EH (cell line): Measurements from ENCODE around the gene ZNF71.
A peak's percentile ranks its signal among the peaks of the same experiment; 100 is the strongest.

Source experiments
- DNase-seq: peaks from one replicate; pipeline ENCODE4 v3.0.0-alpha.2; 2015; ENCODE audit warnings: low read depth

The ZNF71 gene

DNA sequence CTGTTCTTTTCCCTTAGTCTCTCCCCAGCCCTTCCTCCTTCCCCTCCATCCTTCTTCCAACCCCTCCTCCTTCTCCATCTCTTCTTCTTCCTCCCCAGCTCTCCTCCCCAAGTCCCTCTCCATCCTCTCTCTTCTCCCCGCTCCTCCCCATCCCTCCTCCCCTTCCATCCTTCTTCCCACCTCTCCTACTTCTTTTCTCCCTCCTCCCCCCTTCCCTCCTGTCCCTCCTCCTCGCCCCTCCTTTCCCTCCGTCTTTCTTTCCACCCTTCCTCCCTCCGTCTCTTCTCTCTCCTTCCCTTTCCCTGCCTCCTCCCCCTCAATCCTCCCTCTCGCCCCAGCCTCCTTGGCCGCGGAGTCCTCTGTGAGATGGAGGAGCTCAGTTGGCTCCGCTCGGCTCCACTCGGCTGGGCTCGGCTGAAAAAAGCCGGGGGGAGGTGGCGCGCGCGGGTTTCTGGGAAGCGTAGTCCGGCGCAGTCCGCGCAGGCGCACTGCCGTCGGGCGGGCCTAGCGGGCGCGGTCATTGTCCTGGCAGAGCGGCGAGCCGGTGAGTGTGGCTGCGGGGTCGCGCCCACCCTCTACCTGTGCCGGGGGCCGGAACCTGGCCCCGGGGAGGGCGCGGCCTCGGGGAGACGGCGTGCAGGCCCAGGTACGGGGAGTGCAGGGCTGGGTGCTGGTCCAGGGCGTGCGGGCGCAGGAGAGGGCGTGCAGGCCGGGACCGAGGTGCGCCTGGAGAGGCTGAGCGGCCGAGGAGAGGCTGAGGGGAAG lies at the start of gene ZNF71:
TSS of gene ZNF71 (plus strand) at position 520 of the 765 bp plus-strand sequence. CDS start 6,257 bp downstream, outside the sequence.
- DNase-seq, result peak; percentile 88

GRCh38 chr19:56547535-56547934 lies 47.6 kb upstream of the ZNF71 start:
- no peak for DNase-seq

DNA sequence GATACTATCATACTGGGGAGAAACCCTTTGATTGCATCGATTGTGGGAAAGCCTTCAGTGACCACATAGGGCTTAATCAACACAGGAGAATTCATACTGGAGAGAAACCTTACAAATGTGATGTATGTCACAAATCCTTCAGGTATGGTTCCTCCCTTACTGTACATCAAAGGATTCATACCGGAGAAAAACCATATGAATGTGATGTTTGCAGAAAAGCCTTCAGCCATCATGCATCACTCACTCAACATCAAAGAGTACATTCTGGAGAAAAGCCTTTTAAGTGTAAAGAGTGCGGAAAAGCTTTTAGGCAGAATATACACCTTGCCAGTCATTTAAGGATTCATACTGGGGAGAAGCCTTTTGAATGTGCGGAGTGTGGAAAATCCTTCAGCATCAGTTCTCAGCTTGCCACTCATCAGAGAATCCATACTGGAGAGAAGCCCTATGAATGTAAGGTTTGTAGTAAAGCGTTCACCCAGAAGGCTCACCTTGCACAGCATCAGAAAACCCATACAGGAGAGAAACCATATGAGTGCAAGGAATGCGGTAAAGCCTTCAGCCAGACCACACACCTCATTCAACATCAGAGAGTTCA lies 40.7 kb upstream of the ZNF71 start:
- DNase-seq, result no peak

- DNase-seq, result no peak
Measured at GRCh38 chr19:56562766-56563165, 32.3 kb upstream of the ZNF71 start.

GRCh38 chr19:56566904-56567273 lies 28.2 kb upstream of the ZNF71 start:
- peak; percentile 44 for DNase-seq

DNA sequence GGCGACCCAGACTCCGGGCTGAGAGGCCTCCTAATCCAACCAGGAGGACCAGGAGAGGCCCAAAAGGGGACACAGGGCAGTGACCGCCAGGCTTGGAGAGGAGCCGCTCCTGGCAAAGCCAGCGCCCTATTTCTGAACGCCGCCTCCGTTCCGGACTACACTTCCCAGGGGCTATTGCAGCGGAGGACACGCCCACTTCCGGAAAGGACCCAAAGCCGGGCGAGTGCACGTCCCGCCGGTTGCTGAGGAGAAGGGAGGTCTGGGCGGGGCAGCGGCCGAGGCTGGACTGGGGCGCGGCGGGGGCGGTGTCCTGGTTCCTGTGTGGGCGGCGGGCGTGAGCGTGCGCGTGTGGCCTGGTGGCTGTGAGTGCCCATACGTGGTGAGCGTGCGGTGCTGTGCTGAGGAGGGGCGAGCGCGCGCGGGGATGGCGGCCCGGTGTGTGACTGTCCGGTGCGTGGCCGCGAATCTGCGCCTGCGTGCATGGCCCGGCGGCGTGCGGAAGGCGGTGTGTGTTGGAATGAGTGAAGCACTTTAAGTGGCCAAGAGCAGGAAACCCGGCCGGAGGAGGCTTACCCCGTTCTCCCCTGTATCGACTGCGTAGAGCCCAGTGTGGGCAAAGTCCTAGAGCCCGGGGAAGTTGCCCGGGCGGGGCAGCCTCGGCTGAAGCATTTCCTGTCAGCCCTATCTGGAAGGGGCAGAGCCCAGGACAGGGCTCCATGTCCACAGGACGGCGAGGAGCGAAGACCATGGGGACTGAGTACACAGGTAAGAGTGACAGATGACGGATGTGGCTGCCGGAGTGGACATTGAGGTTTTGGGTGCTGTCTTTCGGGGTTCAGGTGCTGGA lies 27.6 kb upstream of the ZNF71 start, which contains the start of gene ZNF470:
TSS of gene ZNF470 (plus strand) at position 195 of the 847 bp plus-strand sequence. CDS start 2,844 bp downstream, outside the sequence.
- peak; percentile 93 for DNase-seq

- DNase-seq, result no peak
Measured at GRCh38 chr19:56572589-56572988, 22.5 kb upstream of the ZNF71 start.

DNA sequence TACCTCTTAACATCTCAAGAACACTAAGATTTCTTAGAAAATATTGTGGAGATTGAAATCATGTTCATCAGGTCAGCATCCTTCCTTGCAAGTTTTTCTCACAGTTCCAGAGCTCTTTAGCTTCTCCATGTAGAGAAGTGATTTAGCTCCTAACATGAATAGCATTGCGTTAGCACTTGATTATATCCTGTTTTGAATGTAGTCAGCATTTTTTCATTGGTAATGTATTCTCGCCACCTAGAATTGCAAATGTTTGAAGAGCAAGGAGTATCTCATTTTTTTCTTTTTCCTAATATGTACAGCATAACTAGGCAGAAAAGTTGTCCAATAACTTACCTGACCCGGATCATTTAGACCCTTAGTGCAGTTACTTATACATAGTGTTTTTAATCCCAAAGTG lies 21.2 kb upstream of the ZNF71 start:
- no peak for DNase-seq

DNA sequence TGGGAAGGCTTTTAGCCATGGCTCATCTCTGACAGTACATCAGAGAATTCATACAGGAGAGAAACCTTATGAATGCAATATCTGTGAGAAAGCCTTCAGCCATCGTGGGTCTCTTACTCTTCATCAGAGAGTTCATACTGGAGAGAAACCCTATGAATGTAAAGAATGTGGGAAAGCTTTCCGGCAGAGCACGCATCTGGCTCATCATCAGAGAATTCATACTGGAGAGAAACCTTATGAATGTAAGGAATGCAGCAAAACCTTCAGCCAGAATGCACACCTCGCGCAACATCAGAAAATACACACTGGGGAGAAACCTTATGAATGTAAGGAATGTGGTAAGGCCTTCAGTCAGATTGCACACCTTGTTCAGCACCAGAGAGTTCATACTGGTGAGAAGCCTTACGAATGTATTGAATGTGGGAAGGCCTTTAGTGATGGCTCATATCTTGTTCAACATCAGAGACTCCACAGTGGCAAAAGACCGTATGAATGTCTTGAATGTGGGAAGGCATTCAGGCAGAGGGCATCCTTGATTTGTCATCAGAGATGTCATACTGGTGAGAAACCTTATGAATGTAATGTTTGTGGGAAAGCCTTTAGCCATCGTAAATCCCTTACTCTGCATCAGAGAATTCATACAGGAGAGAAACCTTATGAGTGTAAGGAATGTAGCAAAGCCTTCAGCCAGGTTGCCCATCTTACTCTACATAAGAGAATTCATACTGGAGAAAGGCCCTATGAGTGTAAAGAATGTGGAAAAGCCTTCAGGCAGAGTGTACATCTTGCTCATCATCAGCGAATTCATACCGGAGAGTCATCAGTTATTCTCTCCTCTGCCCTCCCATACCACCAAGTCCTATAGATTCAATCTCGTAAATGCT lies 17.1 kb upstream of the ZNF71 start:
- DNase-seq, result no peak

DNA sequence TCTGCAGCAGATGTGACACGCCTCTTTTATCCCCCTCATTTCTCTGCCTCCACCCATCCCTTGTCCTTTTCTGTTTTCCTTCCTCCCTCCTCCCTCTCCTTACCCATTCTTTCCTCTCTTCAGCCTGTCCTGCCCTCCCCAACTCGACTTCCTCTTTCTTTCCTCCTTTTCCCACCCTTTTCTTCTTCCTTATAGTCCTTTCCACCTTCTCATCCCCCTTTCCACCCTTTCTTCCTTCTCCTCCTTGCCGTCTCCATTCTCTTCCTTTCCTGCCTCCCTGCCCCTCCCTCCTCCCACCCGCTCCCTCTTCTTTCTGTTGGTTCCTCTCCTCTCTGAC lies 688 bp upstream of the ZNF71 start:
- DNase-seq, result no peak

DNA sequence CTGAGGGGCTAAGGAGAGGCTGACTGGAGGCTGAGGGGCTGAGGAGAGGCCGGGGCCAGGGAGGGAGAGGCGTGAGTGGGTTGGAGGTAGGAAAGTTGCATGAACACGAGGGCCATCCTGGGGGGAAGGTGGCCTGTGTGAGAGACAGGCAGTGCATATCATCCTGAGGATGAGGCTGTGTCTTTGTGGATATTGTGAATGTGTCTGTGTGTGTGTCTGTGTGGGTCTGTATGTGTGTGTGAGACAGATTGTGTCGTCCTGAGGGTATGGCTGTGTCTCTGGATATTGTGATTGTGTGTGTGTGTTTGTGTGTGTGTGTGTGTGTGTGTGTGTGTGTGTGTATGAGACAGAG lies 422 bp downstream of the ZNF71 start:
- DNase-seq, result no peak

DNA sequence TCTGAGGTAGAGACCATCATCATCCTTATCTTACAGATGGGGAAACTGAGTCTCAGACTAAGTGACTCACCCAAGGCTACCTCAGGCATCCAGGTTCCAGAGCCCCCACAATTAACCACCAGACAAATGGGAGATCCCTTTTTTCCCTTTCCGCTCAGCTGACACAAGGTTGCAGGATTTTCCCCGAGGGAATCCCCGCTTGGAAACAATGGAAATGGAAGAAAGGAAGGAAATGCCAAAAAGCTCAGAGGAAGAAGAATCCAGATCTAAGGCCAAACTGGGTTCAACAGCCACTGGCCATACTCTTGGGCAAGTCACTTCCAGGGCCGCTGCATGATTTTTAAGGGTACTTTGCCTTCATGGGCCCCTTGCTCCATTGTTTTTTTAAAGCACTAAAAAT lies 1.6 kb downstream of the ZNF71 start:
- DNase-seq, result no peak

- no peak for DNase-seq
Measured at GRCh38 chr19:56597696-56598095, 2.6 kb downstream of the ZNF71 start.

DNA sequence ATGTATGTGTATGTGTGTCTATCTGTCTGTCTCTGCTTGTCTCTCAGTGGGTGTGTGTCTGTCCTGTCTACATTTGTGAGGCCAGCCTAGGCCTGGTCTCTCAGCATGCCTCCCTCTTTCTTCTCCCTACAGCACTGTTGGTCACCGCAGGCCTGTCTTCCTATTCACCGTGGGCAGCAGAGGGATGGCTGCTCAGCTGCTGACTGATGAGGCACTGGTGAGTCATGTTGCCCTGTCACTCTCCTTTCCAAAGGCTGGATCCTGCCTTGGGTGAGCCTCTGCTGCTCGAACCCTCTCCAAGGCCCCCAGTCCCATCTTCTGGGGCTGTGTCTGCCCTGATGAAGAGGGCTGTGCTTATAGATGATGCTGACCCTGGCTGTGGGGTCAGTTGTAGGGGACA lies 6.3 kb downstream of the ZNF71 start:
- no peak for DNase-seq

DNA sequence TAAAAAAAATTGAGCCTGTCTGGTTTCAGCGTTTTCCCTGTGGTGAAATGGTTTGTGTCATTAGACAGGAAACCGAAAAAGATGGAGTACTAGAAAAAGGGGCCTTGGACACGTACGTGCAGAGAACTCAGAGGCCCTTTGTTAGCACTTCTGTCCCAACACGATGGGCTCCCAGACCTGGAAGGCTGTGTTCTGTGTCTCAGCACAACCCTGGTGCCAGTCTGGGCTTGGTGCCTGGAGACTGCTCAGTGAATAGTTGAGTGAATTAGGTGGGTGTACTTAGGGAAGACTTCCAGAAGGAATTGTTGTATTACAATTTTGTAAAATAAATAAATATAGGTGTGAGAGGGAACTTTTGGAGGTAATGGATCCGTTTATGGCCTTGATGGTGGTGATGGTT lies 8.7 kb downstream of the ZNF71 start:
- no peak for DNase-seq

- DNase-seq, result no peak
Measured at GRCh38 chr19:56608274-56608964, 13.3 kb downstream of the ZNF71 start.

GRCh38 chr19:56611288-56611687 lies 16.2 kb downstream of the ZNF71 start:
- DNase-seq, result no peak

DNA sequence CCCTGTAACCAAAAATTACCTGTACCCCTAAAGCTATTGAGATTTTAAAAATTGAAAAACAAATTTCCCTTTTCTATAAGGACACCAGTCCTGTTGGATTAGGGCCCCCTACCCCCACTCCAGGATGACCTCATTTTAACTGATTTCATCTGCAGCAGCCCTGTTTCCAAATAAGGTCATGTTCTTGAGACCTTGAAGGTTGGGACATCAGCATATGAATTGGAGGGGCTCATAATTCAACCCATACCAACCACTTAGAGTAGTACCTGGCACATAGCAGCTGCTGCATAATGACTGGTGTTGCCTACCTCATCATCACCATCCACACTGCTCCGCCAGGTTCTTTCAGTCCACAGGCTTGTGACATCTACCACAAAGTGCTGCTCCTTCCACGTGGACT lies 17.6 kb downstream of the ZNF71 start:
- DNase-seq, result no peak

GRCh38 chr19:56613639-56614038 lies 18.5 kb downstream of the ZNF71 start:
- no peak for DNase-seq

DNA sequence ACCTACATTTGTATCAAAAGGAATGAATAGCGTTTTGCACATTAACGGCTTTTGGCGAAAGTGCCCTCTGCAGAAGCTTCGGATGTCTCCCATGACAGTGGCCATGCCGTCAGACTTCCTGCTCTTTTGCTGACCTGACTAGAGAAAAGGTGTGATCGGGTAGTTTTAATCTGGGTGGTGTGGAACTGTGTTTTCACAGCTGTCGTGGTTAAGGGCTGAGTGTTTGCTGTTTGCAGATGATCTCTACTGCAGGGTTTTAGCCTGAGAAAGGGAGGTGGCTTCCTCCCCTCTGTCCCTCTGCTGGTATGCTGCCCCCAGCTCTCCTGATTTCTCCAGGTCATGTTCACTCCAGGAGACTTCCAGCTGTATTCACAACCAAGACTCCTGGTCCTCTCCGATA lies 22.4 kb downstream of the ZNF71 start:
- DNase-seq, result no peak

GRCh38 chr19:56619121-56619520 lies 24.0 kb downstream of the ZNF71 start:
- no peak for DNase-seq
